ENCODE measurements around the gene GALNT2. TPM values are rescaled to one million over a fixed set of nuclear protein-coding genes. Genes with fewer than 3 reads are reported as not detected.

GALNT2 gene
- total RNA-seq, 1 experiment from 2014 or later, result 141 TPM

GRCh38 chr1:230102046-230102445 is 35.0 kb downstream of the GALNT2 start:
- intact Hi-C loops (cut with micrococcal nuclease; ENCODE audit: unreplicated experiment), result loop anchor here (10.0 kb wide), 2 partner anchors 203 to 437 kb away; no protein-coding TSS in a partner anchor
- BruUV-seq (replicated peaks), result no TSS peak
- Mint-ChIP-seq H3K4me1 (ENCODE audit: low read depth, unreplicated experiment) (peaks cover 63% of the 10 kb centered on the region), H3K27ac (ENCODE audit: unreplicated experiment) (no peak overlapping the region), H3K4me3 (ENCODE audit: low read depth, unreplicated experiment) (no peak overlapping the region), H3K36me3 (ENCODE audit: insufficient read depth, unreplicated experiment) (peaks cover 27% of the 10 kb centered on the region), H3K27me3 (ENCODE audit: unreplicated experiment) (no peaks in the 10 kb centered on the region), H3K9me3 (ENCODE audit: low read depth, unreplicated experiment) (no peaks in the 10 kb centered on the region)
- DNase-seq, result no peak
- no peak for TF ChIP-seq CTCF (IDR thresholded peaks at IDR 0.05; ENCODE audit: unreplicated experiment)
- CTCF ChIA-PET, result interaction anchor here (1.0 kb wide), 1 partner anchor 17 kb away, joined by 3 read pairs; no protein-coding TSS in a partner anchor

DNA sequence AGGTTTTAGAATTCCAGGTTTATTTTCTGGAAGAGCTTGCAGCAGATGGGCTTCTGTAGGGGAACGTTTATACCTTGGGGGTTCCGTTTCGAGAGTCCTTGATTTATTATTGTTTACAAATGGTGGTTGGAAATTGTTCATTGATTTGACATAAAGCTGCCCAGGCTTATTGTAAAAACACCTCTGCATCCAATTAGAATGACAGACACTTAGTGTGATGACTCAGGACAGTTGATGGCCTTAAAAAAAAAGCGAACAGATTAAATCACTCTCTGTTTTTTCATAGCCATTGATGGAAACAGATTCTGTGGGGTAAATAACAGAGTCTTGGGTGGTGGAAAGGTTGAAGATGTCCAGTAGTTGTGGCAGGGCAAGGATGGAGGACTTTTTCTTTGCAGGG is 35.4 kb downstream of the GALNT2 start:
- BruUV-seq (replicated peaks), result no TSS peak
- intact Hi-C loops (cut with micrococcal nuclease; ENCODE audit: unreplicated experiment), result loop anchor here (10.0 kb wide), 2 partner anchors 202 to 438 kb away; no protein-coding TSS in a partner anchor
- no peak overlapping the region for H3K27ac Mint-ChIP-seq (ENCODE audit: unreplicated experiment)
- no peak for DNase-seq
- H3K36me3 Mint-ChIP-seq (ENCODE audit: insufficient read depth, unreplicated experiment), result peaks cover 23% of the 10 kb centered on the region
- no peaks in the 10 kb centered on the region for H3K9me3 Mint-ChIP-seq (ENCODE audit: low read depth, unreplicated experiment)
- no peaks in the 10 kb centered on the region for H3K27me3 Mint-ChIP-seq (ENCODE audit: unreplicated experiment)
- CTCF ChIA-PET, result interaction anchor here (1.0 kb wide), 1 partner anchor 17 kb away, joined by 3 read pairs; no protein-coding TSS in a partner anchor
- TF ChIP-seq CTCF (IDR thresholded peaks at IDR 0.05; ENCODE audit: unreplicated experiment), result no peak
- H3K4me1 Mint-ChIP-seq (ENCODE audit: low read depth, unreplicated experiment), result peaks cover 67% of the 10 kb centered on the region
- H3K4me3 Mint-ChIP-seq (ENCODE audit: low read depth, unreplicated experiment), result no peak overlapping the region

GRCh38 chr1:230103306-230104173 is 36.5 kb downstream of the GALNT2 start:
- H3K36me3 Mint-ChIP-seq (ENCODE audit: insufficient read depth, unreplicated experiment), result peaks cover 22% of the 10 kb centered on the region
- no peaks in the 10 kb centered on the region for H3K9me3 Mint-ChIP-seq (ENCODE audit: low read depth, unreplicated experiment)
- BruUV-seq (replicated peaks), result no TSS peak
- DNase-seq, result no peak
- H3K27ac Mint-ChIP-seq (ENCODE audit: unreplicated experiment), result peak overlapping the region; percentile 80
- H3K27me3 Mint-ChIP-seq (ENCODE audit: unreplicated experiment), result no peaks in the 10 kb centered on the region
- intact Hi-C loops (cut with micrococcal nuclease; ENCODE audit: unreplicated experiment), result loop anchor here (1.0 to 10.0 kb wide), 4 partner anchors 11 to 439 kb away; no protein-coding TSS in a partner anchor
- no peak for TF ChIP-seq CTCF (IDR thresholded peaks at IDR 0.05; ENCODE audit: unreplicated experiment)
- peaks cover 73% of the 10 kb centered on the region for H3K4me1 Mint-ChIP-seq (ENCODE audit: low read depth, unreplicated experiment)
- CTCF ChIA-PET, result interaction anchor here (0.9 to 1.5 kb wide), 3 partner anchors 9 to 33 kb away, joined by 4 to 6 read pairs (median 6); no protein-coding TSS in a partner anchor
- peak overlapping the region; percentile 72 for H3K4me3 Mint-ChIP-seq (ENCODE audit: low read depth, unreplicated experiment)

GRCh38 chr1:230104395-230105244 is 37.6 kb downstream of the GALNT2 start:
- Mint-ChIP-seq H3K4me1 (ENCODE audit: low read depth, unreplicated experiment) (peaks cover 82% of the 10 kb centered on the region), H3K4me3 (ENCODE audit: low read depth, unreplicated experiment) (peak overlapping the region; percentile 72), H3K9me3 (ENCODE audit: low read depth, unreplicated experiment) (no peaks in the 10 kb centered on the region), H3K36me3 (ENCODE audit: insufficient read depth, unreplicated experiment) (peaks cover 22% of the 10 kb centered on the region), H3K27ac (ENCODE audit: unreplicated experiment) (peak overlapping the region; percentile 80), H3K27me3 (ENCODE audit: unreplicated experiment) (no peaks in the 10 kb centered on the region)
- no peak for TF ChIP-seq CTCF (IDR thresholded peaks at IDR 0.05; ENCODE audit: unreplicated experiment)
- peak; percentile 98 for DNase-seq
- intact Hi-C loops (cut with micrococcal nuclease; ENCODE audit: unreplicated experiment), result loop anchor here (1.0 to 10.0 kb wide), 6 partner anchors 12 to 440 kb away; no protein-coding TSS in a partner anchor
- CTCF ChIA-PET, result interaction anchor here (0.6 to 1.5 kb wide), 3 partner anchors 10 to 1976 kb away, joined by 4 to 6 read pairs (median 5); no protein-coding TSS in a partner anchor
- BruUV-seq (replicated peaks), result TSS peak; percentile 68

Measured in Calu3 (cell line).